ENCODE measurements around the gene BAD. TPM values are rescaled to one million over a fixed set of nuclear protein-coding genes. Genes with fewer than 3 reads are reported as not detected.

Gene BAD
- total RNA-seq, 2 donors from 2014 or later = 21.5 to 38.5 TPM

- H3K27ac Mint-ChIP-seq = peak overlapping the region; percentile 97
These were observed 22.1 kb upstream of the BAD start for GRCh38 chr11:64306563-64306875.

DNA sequence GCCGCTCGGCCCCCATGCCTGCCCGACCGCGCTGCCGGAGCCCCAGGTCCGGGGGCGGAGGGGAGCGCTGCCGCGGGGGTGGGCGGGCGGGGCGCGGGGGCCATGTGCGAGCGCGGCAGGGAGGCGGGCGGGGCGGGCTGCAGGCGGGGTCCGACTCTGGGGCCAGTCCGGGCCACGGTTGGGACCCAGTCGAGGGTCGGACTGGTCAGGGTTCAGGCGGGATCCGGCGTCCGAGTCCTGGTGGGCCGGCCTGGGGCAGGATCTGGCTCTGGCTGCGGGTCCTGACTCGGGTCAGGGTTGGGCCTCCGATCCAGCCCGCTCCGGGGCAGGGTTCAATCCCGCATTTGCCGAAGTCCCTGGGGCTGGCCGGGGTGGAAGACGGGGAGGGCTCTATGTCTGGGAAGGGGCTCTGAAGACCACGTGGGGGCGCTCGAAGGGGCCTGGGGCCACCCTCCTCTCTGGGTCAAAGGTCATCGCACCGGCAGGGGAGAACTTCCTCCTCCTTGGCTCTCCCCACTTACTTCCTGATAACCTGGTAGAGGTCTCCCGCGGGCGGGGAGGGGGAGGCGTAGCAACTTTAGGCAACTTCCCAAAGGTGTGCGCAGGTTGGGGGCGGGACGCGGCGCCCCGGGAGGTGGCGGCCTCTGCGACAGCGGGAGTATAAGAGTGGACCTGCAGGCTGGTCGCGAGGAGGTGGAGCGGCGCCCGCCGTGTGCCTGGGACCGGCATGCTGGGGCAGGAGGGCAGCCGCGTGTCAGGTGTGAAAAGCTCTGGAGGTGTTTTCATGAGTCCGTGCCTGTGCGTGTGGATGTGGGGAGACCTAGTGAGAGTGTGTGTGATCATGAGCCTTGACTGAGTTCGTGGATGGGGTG, 21.5 kb upstream of the BAD start:
- ATAC-seq (replicated peaks) = peak; percentile 22
- no peaks in the 10 kb centered on the region for H3K27me3 Mint-ChIP-seq
- peak overlapping the region; percentile 98 for H3K4me3 Mint-ChIP-seq
- H3K4me1 Mint-ChIP-seq = peaks cover 5% of the 10 kb centered on the region
- H3K9me3 Mint-ChIP-seq = no peaks in the 10 kb centered on the region
- peak overlapping the region; percentile 97 for H3K27ac Mint-ChIP-seq
- peaks cover 29% of the 10 kb centered on the region for H3K36me3 Mint-ChIP-seq (ENCODE audit: low read depth)

More at GRCh38 chr11:64306563-64306875, 22.1 kb upstream of the BAD start:
- peaks cover 5% of the 10 kb centered on the region for H3K4me1 Mint-ChIP-seq
- peak overlapping the region; percentile 98 for H3K4me3 Mint-ChIP-seq
- H3K36me3 Mint-ChIP-seq (ENCODE audit: low read depth) = peaks cover 31% of the 10 kb centered on the region
- ATAC-seq (replicated peaks) = no peak
- no peaks in the 10 kb centered on the region for H3K27me3 Mint-ChIP-seq
- no peaks in the 10 kb centered on the region for H3K9me3 Mint-ChIP-seq

- Mint-ChIP-seq H3K9me3 (no peaks in the 10 kb centered on the region), H3K36me3 (ENCODE audit: low read depth) (peaks cover 29% of the 10 kb centered on the region), H3K27ac (peak within 1 kb of the TSS; percentile 97), H3K4me3 (peak within 1 kb of the TSS; percentile 98), H3K4me1 (peaks cover 10% of the 10 kb centered on the region), H3K27me3 (peaks cover 5% of the 10 kb centered on the region)
- ATAC-seq (replicated peaks) = peak; percentile 75
These were observed 20.7 kb upstream of the BAD start, which contains the start of gene ESRRA for GRCh38 chr11:64305075-64305690. ESRRA (plus strand) TSS chr11:64305524; CDS start chr11:64307180, 1,656 bp downstream.

DNA sequence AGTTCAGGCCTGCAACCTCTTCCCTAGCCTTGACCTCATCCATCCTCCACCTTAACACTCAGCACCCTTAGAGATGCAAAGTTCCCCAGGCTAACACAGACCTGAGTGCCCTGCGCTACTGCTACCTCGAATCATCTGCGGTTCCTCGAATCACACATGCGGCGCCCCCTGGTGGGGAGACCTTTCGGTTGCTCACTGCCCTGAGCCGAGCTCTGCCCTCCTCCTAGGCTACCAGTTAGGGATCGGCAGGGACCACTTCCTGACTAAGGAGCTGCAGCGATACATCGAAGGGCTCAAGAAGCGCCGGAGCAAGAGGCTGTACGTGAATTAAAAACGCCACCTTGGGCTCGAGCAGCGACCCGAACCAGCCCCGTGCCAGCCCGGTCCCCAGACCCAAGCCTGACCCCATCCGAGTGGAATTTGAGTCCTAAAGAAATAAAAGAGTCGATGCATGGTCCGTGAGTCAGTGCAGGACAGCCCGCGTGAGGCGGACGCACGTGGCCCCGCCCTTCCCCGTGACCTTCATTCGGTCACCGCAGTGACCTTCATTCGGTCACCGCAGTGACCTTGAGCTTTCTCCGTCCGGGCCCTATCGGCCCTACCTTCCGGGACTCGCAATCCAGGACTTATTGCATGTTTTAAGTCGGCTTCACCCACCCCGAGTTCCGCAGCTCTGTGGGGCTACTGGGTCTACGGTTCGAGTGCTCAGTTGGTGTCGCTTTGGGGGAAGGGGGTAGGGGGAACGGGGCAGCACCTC, 20.0 kb upstream of the BAD start:
- peak overlapping the region; percentile 98 for H3K4me3 Mint-ChIP-seq
- H3K9me3 Mint-ChIP-seq = no peaks in the 10 kb centered on the region
- H3K27me3 Mint-ChIP-seq = peaks cover 10% of the 10 kb centered on the region
- peaks cover 28% of the 10 kb centered on the region for H3K36me3 Mint-ChIP-seq (ENCODE audit: low read depth)
- H3K4me1 Mint-ChIP-seq = peaks cover 10% of the 10 kb centered on the region
- peak overlapping the region; percentile 91 for H3K27ac Mint-ChIP-seq
- ATAC-seq (replicated peaks) = peak; percentile 55

- Mint-ChIP-seq H3K36me3 (ENCODE audit: low read depth) (peaks cover 23% of the 10 kb centered on the region), H3K9me3 (no peaks in the 10 kb centered on the region), H3K4me3 (peak overlapping the region; percentile 98), H3K4me1 (peaks cover 10% of the 10 kb centered on the region), H3K27ac (peak overlapping the region; percentile 91), H3K27me3 (peaks cover 10% of the 10 kb centered on the region)
- ATAC-seq (replicated peaks) = no peak
These were observed 19.5 kb upstream of the BAD start for GRCh38 chr11:64304032-64304315.

DNA sequence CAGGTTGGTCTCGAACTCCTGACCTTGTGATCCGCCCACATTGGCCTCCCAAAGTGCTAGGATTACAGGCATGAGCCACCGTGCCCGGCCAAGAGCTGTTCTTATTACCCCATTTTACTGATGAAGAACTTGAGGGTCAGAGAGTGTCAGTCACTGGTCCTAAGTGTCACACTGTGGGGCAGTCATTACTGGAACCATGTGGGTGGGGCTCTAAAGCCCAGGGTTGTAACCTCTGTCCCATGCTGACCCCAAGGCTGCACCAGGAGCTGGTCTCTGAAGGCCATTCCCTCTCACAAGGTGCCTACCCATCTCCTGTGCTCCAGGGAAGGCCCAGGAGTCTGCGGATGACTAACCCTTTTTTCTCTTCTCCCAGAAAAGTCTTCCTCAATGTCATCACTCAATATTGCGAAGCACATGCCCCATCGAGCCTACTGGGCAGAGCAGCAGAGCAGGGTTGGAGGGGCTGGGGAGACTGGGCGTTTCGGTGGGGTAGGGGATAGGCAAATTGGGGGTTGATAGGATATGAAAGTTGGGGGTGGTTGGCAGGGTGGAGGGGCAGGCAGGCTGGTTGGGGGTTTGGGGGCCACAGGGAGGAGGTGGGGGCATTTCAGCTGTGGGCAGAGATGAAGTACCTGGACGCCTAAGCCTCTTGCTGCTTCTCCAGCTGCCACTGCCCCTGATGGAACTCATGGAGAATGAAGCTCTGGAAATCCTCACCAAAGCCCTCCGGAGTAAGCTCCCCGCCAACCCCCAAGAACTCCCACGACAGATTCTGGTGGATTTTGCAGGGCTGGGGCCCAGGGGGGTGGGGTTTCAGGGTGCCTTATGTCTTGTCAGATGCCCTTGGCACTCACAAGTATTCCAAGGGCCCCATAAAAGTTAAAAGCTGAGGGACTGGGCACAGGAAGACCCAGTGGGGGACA, 18.9 kb upstream of the BAD start:
- H3K27ac Mint-ChIP-seq = no peak overlapping the region
- ATAC-seq (replicated peaks) = no peak
- H3K4me3 Mint-ChIP-seq = peak overlapping the region; percentile 98
- H3K4me1 Mint-ChIP-seq = peaks cover 10% of the 10 kb centered on the region
- H3K27me3 Mint-ChIP-seq = peaks cover 10% of the 10 kb centered on the region
- H3K9me3 Mint-ChIP-seq = no peaks in the 10 kb centered on the region
- peaks cover 20% of the 10 kb centered on the region for H3K36me3 Mint-ChIP-seq (ENCODE audit: low read depth)

DNA sequence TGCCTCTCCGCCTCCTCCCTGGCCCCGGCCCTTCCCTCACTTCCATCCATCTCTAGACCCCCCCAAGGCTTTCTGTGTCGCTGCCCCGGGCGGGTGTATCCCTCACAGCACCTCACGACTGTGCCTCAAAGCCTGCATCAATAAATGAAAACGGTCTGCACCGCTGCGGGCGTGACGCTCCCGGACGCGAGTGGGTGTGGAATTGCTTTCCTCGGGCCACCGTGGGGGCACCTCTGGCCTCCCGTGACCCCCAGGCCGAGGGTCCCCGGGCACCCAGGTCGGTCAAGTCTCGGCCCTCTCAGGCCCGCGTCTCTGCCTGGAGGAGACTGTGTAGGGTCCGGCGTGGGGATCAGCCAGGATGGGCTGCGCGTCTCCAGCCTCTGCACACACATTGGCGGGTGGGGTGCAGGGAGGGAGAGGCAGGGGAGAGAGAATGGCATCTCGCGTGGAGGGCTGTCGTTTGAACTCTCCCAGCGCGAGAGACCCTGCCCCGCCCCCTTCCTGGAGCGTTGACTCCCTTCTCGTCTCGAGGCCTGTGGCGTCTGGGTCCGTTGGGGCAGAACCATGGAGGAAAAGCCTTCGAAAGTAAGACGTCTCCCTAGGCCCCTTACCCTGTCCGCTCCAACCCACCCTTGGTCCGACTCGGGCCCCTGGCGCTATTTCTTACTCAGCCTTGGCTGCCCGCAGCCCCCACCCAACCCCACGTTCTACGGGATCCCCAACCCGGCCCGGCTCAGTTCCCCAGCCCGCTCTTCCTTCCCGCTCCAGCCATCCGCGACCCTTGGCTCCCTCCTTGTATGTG, 15.6 kb upstream of the BAD start, which contains the start of gene CATSPERZ:
Gene CATSPERZ (plus strand): TSS at position 512 of the 802 bp plus-strand sequence. CDS start 53 bp downstream, at position 565.
- Mint-ChIP-seq H3K27me3 (peaks cover 39% of the 10 kb centered on the region), H3K4me1 (peaks cover 10% of the 10 kb centered on the region), H3K36me3 (ENCODE audit: low read depth) (peaks cover 4% of the 10 kb centered on the region), H3K4me3 (peak within 1 kb of the TSS; percentile 73), H3K9me3 (no peaks in the 10 kb centered on the region), H3K27ac (no peak within 1 kb of the TSS)
- no peak for ATAC-seq (replicated peaks)

DNA sequence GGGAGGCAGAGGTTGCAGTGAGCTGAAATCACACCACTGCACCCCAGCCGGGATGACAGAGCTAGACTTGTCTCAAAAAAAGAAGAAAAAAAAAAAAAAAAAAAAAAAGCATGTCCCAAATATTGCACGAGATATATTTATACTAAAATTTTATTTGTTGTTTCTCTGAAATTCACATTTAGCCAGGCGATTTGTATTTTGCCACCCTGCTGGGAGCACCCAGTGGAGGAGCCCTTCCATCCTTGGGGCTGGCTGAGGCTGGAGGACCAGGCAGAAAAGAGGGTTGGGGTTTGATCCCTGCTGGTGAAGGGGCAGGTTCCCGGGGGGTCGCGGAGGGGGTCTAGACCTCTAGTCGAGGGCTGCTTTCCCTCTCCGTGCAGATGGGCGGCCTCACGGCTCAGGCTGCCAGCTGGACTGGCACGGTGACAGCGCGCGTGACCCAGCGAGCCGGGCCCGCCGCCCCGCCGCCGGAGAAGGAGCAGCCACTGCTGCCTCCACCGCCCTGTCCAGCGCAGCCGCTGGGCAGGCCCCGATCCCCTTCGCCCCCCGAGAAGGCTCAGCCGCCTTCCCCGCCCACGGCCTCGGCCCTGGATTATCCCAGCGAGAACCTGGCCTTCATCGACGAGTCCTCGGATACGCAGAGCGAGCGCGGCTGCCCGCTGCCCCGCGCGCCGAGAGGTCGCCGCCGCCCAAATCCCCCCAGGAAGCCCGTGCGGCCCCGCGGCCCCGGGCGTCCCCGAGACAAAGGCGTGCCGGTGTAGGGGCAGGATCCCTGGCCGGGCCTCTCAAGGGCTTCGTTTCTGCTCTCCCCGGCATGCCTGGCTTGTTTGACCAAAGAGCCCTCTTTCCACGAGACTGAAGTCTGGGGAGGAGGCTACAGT, 14.7 kb upstream of the BAD start:
- no peak for ATAC-seq (replicated peaks)
- peak overlapping the region; percentile 73 for H3K4me3 Mint-ChIP-seq
- peaks cover 45% of the 10 kb centered on the region for H3K27me3 Mint-ChIP-seq
- H3K36me3 Mint-ChIP-seq (ENCODE audit: low read depth) = peaks cover 4% of the 10 kb centered on the region
- H3K4me1 Mint-ChIP-seq = peaks cover 7% of the 10 kb centered on the region
- H3K27ac Mint-ChIP-seq = no peak overlapping the region
- H3K9me3 Mint-ChIP-seq = no peaks in the 10 kb centered on the region

DNA sequence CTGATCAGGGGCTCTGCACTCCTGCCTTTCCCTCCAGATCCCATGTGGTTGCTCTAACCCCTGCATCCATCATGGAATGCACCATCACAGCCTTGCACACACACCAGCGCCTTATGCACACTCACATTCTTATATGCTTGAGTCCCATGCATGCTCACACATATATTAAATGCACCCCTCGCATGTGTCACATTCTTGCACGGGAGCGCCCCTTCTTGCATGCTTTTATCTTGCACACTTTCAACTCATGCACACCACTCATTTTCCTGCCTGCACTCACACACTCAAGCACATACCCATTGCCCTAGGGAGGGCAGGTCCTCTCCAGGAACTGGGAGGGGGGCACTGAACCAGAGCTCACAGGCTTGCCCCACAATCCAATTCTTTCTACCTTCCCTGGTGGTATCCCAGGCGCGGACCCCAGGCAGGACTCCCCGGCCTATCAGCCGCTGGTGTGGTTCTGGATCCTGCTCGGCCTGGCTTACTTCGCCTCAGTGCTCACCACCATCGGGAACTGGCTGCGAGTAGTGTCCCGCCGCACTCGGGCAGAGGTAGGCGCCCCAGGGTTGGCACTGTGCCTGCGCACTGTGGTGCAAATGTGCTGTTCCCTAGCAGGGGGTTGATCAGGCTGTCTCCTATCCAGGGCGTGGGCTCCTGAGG, 13.4 kb upstream of the BAD start:
- no peak for ATAC-seq (replicated peaks)
- H3K36me3 Mint-ChIP-seq (ENCODE audit: low read depth) = peaks cover 4% of the 10 kb centered on the region

DNA sequence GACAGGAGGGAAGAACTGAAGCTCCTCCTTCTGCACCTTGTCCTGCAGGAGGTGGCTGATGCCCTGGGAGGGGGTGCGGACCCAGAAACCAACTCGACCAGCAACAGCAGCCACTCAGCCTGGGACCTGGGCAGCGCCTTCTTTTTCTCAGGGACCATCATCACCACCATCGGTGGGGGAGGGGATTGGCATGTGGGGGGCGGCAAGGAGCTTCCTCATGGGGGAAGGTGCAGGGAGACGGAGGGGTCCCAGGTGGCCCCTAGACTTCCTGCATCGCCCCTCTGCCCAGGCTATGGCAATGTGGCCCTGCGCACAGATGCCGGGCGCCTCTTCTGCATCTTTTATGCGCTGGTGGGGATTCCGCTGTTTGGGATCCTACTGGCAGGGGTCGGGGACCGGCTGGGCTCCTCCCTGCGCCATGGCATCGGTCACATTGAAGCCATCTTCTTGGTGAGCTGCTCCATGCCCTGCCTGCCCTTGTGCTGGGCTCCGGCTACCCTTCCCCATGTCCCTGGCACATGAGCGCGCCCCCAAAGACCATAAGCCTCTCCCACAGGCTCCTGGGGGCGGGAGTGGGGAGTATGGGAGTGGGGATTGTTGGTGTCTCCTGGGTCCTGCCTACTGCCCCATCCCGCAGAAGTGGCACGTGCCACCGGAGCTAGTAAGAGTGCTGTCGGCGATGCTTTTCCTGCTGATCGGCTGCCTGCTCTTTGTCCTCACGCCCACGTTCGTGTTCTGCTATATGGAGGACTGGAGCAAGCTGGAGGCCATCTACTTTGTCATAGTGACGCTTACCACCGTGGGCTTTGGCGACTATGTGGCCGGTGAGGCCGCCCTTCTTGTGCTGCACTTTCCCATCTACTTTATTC, 12.6 kb upstream of the BAD start:
- Mint-ChIP-seq H3K27ac (no peak overlapping the region), H3K4me1 (peaks cover 4% of the 10 kb centered on the region)

More for the DNA sequence above, 13.4 kb upstream of the BAD start:
- Mint-ChIP-seq H3K4me3 (no peak overlapping the region), H3K27ac (no peak overlapping the region), H3K27me3 (peaks cover 45% of the 10 kb centered on the region), H3K9me3 (no peaks in the 10 kb centered on the region), H3K4me1 (peaks cover 4% of the 10 kb centered on the region)

DNA sequence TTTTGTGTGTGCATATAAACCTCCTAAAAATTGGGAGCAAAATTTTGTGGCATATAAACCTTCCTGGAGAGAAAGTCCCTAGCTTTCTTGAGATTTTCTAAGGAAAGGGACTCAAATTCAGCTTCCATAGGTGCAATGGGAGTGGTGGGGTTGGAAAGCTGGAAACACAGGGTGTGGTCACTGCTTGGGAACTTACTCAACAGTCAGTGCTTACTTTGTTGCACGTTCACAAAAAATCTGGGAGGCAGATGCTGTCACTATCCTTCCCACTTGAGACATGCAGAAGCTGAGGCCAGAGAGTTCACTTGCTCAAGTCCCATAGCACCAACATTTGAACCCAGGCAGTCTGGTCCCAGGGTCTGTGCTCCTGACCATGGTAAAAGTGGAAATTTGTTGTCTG, 11.8 kb upstream of the BAD start:
- no peak overlapping the region for H3K4me3 Mint-ChIP-seq
- peaks cover 4% of the 10 kb centered on the region for H3K36me3 Mint-ChIP-seq (ENCODE audit: low read depth)
- no peak for ATAC-seq (replicated peaks)
- peaks cover 45% of the 10 kb centered on the region for H3K27me3 Mint-ChIP-seq
- H3K9me3 Mint-ChIP-seq = no peaks in the 10 kb centered on the region
- H3K4me1 Mint-ChIP-seq = peaks cover 4% of the 10 kb centered on the region
- H3K27ac Mint-ChIP-seq = no peak overlapping the region

More for the DNA sequence above, 12.6 kb upstream of the BAD start:
- Mint-ChIP-seq H3K27me3 (peaks cover 45% of the 10 kb centered on the region), H3K9me3 (no peaks in the 10 kb centered on the region), H3K4me3 (no peak overlapping the region), H3K36me3 (ENCODE audit: low read depth) (peaks cover 4% of the 10 kb centered on the region)
- ATAC-seq (replicated peaks) = no peak

Data from activated T-helper 17 cell treated with anti-CD3 and anti-CD28 coated beads, Interleukin-2, amount 50 U/mL, for 72 hours (primary cell).